Limb (tissue), 2 donors: ENCODE data around the gene BCAS4.
A peak's percentile ranks its signal among the peaks of the same experiment; 100 is the strongest.
"Not testable (repeated sequence)": the region's sequence is repeated elsewhere in the genome, so short reads cannot be mapped to it uniquely, and the experiment has no call there.

Source experiments
- DNase-seq, 2 donors: peaks; one replicate each; pipeline ENCODE4 v3.0.0-alpha.2; 2016; ENCODE audit errors: extremely low spot score in 2 of 2

BCAS4 gene

DNA sequence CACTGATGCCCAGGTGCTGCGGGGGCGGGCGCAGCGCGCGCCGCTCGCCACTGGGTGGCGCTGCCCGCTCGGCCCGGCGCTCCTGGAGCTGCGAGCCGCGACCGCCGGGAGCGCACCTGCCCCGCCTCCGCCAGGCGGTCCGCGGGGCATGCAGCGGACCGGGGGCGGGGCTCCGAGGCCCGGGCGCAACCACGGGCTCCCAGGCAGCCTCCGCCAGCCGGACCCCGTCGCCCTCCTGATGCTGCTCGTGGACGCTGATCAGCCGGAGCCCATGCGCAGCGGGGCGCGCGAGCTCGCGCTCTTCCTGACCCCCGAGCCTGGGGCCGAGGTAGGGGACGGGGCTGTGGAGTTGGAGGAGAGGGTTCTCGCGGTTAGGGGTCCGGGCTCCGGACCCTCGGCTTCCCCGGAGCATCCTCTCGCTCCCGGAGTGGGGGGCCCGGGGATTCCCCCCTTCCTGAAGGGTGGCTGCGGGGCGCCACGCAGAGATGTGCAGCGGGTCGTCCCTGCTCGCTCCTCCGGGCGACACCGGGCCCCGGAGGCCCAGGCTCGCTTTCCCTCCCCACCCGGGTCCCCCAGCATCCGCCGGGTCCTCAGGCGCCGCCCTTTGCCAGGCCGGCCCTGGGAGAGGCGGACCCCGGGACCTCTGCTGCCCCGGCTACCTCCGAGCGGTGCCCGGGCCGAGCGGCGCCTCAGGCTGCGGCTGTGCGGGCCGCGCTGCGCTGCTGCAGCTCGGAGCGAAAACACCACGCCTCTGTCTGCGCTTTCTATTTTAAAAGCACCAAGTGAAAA is at the start of gene BCAS4:
BCAS4 (plus strand) TSS at position 216 of the 789 bp plus-strand sequence; CDS start at position 239, 23 bp downstream.
- DNase-seq: peak; percentile 80 to 90

- DNase-seq: no peak
Measured at GRCh38 chr20:50745634-50746137, 49.2 kb upstream of the BCAS4 start.

DNA sequence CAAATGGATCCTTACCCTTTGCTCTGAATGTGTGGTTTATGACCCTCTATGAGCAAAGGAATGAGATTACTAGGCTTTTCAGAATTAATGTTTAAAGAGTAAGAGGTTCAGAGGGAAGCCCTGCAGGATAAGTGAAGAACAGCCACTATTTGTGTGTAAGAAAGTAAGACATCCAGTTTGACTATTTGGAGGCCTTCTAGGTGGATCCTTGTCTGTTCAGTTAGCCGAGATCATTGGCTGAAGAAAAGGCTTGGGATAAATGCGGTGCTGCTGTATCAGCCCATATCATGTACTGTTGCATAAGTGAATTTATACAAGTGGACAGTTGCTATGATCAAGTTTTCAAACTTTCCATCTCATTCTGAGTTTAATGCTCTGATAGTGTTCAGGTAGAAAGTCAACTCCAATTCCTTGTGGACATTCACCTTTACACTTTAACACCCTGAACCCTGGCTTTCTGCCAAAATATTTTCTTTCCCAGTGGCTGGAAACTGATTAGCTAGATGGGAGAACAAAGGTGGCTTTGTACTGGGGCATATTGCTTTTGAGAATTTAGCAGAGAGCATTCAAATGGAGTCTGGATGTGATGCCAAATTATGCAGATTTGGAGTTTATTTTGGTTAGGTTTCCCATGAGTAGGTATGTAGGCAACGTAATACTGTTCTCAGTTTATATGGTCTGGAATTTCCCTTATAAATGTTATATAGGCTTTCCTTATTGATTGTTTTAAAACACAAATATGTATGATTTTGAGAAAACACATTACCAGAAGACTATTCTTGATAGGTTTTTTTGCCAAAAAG is 48.5 kb upstream of the BCAS4 start:
- no peak for DNase-seq

- no peak for DNase-seq
Measured at GRCh38 chr20:50747275-50747674, 47.6 kb upstream of the BCAS4 start.

DNA sequence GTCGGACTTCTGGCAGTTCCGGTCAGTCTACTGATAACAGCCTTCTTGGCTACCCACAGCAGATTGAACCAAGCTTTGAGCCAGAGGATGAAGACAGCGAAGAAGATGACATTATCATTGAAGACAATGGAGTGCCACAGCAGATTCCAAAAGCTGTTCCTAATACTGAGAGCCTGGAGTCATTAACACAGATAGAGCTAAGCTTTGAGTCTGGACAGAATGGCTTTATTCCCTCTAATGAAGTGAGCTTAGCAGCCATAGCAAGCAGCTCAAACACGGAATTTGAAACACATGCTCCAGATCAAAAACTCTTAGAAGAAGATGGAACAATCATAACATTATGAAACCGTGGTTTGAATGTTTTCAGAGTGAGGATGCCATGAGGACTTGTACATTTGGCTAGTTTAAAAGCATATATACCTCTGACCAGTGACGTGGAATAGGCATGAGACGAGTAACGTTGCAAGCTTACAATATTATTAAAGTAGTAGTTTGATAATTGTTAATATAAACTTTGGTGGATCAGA is 44.7 kb upstream of the BCAS4 start:
- DNase-seq: no peak

DNA sequence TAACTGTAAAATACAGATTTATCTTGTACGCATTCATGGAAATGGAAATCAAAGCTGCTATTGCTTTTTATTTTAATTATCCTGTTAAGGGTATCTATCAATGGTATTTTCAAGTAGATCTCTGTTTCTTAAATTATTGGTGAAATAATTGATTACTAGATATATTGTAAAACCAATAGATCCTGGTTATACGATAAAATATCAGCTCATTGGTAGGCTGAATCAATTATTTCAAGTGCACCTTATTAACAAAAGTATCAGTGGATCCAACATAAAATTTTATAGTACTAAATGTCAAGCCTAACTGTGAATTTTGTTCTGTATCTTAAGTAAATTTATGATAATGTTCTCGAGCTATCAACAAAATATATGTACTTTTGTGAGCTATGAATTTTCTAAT is 41.7 kb upstream of the BCAS4 start:
- DNase-seq: no peak

GRCh38 chr20:50754420-50754819 is 40.4 kb upstream of the BCAS4 start:
- no peak for DNase-seq

DNA sequence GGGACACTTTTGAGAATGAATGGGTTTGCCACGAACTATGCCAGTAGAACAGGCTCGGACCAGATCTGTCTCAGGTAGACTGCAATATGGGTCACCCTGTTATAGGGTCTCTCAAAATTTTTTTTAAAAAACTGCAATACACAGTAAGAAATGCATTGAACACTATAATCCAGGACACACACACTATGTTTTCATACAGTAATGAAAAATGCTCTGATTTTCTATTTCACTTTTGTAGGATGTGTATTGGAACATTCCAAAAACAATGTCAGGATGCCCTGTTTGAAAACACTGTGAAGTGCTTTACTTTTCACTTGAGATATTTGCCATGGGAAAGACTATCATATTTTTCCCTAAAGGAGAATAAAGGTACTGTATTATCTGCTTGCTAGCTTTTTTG is 38.4 kb upstream of the BCAS4 start:
- DNase-seq: no peak

DNA sequence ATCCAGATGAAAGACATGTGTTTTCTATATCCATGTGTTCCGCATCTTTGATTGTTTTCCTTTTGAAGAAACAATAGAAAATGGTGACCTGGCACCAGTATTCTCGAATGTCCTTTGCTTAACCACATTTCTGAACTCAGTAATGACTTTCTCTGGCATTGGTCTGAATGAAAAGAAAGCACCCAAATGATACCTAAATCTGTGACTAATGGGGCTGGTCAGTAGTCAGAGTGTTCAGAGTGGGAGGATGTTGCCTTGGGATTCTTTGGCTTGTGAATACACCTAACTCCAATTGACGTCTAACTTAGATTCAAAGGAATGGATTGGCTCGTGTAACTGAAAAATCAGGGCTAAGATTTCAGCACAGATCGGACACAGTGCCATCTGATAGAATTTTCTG is 36.4 kb upstream of the BCAS4 start:
- DNase-seq: no peak

GRCh38 chr20:50758992-50759391 is 35.9 kb upstream of the BCAS4 start:
- DNase-seq: no peak

DNA sequence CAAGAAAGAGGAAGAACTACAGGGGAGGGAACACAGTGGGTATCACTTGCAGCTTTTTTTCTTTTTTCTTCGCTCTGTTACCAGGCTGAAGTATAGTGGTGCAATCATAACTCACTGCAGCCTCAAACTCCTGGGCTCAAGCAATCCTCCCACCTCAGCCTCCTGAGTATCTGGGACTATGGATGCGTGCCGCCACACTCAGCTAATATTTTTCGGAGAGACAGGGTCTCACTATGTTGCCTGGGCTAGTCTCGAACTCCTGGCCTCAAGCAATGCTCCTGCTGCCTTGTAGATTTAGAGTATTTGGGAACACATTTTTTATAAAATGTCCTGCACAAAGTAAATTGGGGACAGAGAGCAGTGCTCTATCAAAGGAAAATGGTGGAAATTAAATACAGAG is 35.2 kb upstream of the BCAS4 start:
- DNase-seq: no peak

DNA sequence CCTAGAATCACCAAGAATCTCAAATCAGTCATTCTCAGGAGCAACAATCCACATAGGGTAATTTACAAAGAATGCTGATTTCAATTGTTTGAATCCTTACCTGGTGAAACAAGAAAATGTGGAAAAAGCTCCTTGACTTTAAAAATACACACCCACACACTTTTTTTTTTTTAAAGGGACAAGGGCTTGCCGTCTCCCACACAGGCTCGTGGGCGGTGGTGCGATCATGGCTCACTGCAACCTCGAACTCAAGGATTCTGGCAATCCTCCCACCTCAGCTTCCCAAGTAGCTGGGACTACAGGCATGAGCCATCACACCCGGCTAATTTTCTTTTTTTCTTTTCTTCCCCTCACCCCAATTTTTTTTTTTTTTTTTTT is 32.8 kb upstream of the BCAS4 start:
- no peak for DNase-seq

DNA sequence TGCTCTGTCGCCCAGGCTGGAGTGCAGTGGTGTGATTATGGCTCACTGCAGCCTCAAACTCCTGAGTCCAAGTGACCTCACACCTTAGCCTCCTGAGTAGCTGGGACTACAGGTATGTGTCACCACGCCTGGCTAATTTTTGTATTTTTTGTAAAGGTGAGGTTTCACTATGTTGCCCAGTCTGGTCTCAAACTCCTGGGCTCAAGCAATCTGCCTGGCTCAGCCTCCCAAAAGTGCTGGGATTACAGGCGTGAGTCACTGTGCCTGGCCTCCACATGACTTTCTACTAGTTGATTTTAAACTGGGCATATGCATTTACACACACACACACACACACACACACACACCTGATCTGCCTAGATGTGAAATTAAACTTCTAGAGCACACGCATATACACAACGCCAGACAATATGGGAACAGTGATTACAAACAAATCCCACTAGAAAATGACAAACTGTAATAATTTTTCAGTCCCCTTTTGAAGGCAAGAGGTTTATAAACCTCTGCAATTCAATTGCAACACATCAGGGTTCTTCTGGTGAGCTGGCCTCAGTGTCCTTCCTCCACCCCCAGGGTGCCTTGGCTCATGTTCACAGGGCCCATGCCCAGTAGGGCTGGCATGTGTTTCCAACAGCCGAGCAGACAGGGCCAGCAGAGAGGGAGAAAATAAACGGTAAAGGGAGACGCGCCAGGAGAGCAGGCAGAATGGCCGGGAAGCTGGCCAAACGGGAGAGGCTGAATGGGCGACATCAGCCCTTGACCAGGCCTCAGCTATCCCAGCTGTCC is 32.2 kb upstream of the BCAS4 start:
- DNase-seq: peak in 1 of 2 donors; percentile 39

- DNase-seq: not testable (repeated sequence)
Measured at GRCh38 chr20:50763550-50764458, 31.1 kb upstream of the BCAS4 start.

- not testable (repeated sequence) for DNase-seq
Measured at GRCh38 chr20:50765251-50765650, 29.6 kb upstream of the BCAS4 start.

DNA sequence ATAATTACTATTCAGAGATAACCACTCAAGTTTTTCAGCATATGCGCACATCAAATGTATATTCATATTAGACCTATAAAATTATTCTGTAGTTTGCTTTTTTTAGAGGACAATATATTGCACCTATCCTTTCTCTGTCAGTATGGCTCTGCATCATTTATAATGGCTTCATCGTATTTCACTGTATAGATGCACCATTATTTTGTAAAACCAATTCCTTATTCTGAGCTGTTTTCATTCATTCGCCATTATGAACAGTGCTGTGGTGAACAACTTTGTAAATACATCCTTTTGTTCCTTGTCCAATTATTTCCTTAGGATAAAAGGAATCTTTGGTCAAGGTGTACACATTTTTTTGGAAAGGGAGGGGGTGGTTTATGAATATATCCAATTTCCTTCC is 29.2 kb upstream of the BCAS4 start:
- DNase-seq: no peak

DNA sequence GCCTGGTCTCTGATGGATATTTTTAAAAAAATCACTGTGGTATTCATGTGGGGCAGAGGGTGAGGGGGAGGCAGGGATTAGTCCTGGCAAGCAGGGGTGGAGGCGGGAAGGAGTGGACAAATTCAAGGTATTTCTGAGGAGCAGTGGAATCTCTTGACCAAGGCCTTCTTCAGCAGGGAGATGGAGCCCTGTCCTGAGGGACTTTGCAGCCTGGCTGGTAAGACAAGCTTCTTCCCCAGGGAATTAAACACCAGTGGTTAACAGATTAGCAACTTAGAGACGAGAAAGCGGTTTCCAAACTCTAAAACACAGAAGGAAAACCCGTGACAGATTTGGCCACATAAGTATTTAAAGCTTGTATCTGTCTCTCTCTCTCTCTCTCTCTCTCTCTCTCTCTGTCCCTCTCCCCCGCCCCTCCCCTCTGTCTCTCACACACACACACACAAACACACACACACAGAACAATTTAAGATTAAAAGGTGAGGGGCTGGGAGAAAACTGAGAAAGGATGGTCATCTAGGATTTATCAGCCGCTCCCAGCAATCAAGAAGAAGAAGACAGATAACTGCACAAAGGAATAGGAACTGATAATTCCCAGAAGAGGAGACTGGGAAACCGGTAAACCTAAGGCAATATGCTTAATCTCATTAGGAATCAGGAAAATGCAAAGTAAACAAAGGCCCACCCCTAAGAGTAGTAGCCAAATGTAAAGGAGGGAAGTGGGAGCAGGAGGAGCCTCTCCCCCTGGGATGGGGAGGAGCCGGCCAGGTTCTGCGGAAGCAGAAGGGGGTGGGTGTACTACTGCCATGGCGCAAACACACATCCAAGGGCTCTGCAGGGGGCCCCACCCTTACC is 27.7 kb upstream of the BCAS4 start:
- not testable (repeated sequence) for DNase-seq

DNA sequence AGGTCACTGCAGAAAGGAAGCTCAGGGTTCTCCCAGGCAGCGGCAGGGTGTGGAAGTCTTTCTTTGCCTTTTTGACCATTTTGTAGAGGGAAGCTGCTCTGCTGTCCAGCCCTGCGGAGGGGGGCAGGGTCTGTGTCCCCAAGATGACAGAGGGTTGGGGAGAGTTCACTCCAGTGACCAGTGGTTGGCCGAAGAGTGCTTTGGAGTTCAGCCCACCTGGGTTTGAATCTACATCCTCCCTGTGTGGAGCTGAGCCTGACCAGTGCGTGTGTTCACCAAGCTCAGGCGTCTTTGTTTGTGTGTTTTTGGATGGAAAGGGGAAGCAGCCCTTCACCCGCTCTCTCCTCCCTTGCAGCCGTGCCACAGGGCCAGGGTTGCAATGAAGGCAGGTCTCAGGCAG is 25.9 kb upstream of the BCAS4 start:
- DNase-seq: not testable (repeated sequence)

GRCh38 chr20:50769551-50770085 is 25.2 kb upstream of the BCAS4 start:
- DNase-seq: not testable (repeated sequence)
